Measurements from ENCODE around the gene ZMIZ1.

Gene ZMIZ1

GRCh38 chr10:79266084-79266483 is 197.3 kb downstream of the ZMIZ1 start:
- peak in 1 of 2 donors; percentile 64 for DNase-seq (ENCODE audit: low read depth in 2 of 2)
- H3K4me3 ChIP-seq (replicated peaks in 1 of 2; ENCODE audit: low read depth in 2 of 2, low read length in 2 of 2), result no peak overlapping the region
- TF ChIP-seq CTCF (IDR thresholded peaks at IDR 0.05; ENCODE audit: low read depth, low read length), result no peak

- DNase-seq (ENCODE audit: low read depth in 2 of 2), result peak; percentile 94 to 95
- no peak for TF ChIP-seq CTCF (IDR thresholded peaks at IDR 0.05; ENCODE audit: low read depth, low read length)
- no peak overlapping the region for H3K4me3 ChIP-seq (replicated peaks in 1 of 2; ENCODE audit: low read depth in 2 of 2, low read length in 2 of 2)
Observed at GRCh38 chr10:79266543-79267312, 198.0 kb downstream of the ZMIZ1 start.

GRCh38 chr10:79267499-79267898 is 198.7 kb downstream of the ZMIZ1 start:
- DNase-seq (ENCODE audit: low read depth in 2 of 2), result no peak
- no peak for TF ChIP-seq CTCF (IDR thresholded peaks at IDR 0.05; ENCODE audit: low read depth, low read length)
- H3K4me3 ChIP-seq (replicated peaks in 1 of 2; ENCODE audit: low read depth in 2 of 2, low read length in 2 of 2), result no peak overlapping the region

GRCh38 chr10:79268161-79268601 is 199.4 kb downstream of the ZMIZ1 start:
- peak in 1 of 2 donors; percentile 78 for DNase-seq (ENCODE audit: low read depth in 2 of 2)
- no peak overlapping the region for H3K4me3 ChIP-seq (replicated peaks in 1 of 2; ENCODE audit: low read depth in 2 of 2, low read length in 2 of 2)
- no peak for TF ChIP-seq CTCF (IDR thresholded peaks at IDR 0.05; ENCODE audit: low read depth, low read length)

- no peak overlapping the region for H3K4me3 ChIP-seq (replicated peaks in 1 of 2; ENCODE audit: low read depth in 2 of 2, low read length in 2 of 2)
- TF ChIP-seq CTCF (IDR thresholded peaks at IDR 0.05; ENCODE audit: low read depth, low read length), result no peak
- DNase-seq (ENCODE audit: low read depth in 2 of 2), result peak in 1 of 2 donors; percentile 19
Observed at GRCh38 chr10:79268742-79269141, 200.0 kb downstream of the ZMIZ1 start.

- no peak for DNase-seq (ENCODE audit: low read depth in 2 of 2)
- H3K4me3 ChIP-seq (replicated peaks in 1 of 2; ENCODE audit: low read depth in 2 of 2, low read length in 2 of 2), result no peak overlapping the region
- TF ChIP-seq CTCF (IDR thresholded peaks at IDR 0.05; ENCODE audit: low read depth, low read length), result no peak
Observed at GRCh38 chr10:79269443-79269842, 200.7 kb downstream of the ZMIZ1 start.

Measured in cardiac fibroblast (primary cell).